ENCODE data around the gene SMIM1. TPM values are rescaled to one million over a fixed set of nuclear protein-coding genes. Genes with fewer than 3 reads are reported as not detected.
A peak's percentile ranks its signal among the peaks of the same experiment; 100 is the strongest.

Gene SMIM1
- total and polyA plus RNA-seq, 9 of the 15 experiments (the other 6 are each of a cell fraction or from before 2014, with no cell fraction given): 2.3 to 125 (median 24.3) TPM

DNA sequence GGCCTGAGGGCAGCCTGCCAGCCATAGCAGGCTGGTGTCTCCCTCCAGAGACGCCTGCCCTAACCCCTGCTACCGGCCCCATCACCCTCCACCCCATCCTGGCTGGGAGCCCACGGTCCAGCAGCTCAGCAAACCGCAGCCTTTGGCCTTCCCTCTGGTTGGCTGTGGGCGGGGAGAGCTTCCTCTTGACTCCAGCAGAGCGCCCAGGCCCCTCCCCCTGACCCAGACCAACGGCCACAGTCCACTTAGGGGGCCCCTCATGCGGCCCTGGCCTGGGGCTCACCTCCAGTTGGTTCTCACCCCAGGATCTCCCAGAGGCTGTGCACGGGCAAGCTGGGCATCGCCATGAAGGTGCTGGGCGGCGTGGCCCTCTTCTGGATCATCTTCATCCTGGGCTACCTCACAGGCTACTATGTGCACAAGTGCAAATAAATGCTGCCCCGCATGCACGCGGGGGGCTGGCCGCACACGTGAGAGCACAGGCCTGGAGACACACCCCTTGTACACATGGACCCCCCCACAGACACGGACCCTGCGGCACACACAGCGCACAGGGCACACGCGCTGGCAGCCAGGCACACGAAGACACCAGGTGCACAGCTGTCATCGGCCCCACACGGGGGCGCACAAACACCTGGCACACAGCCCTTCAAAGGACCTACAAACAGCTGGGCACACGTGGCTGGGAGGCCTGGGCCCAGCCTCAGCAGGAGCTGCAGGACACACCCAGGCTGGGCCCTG, 3.1 kb downstream of the SMIM1 start (continued):
- peak; percentile 61; the same call in 1 of the 2 replicates for TF ChIP-seq MTA1 (IDR thresholded peaks at IDR 0.05; ENCODE audit: borderline replicate concordance)
- no peak for TF ChIP-seq ZSCAN32 (CRISPR knock-in tag; IDR thresholded peaks at IDR 0.05)
- peak; percentile 90 for TF ChIP-seq HMGN3 (IDR thresholded peaks at IDR 0.05; ENCODE audit: borderline replicate concordance, extremely low read depth, insufficient read length, low read depth, low read length)
- TF ChIP-seq RBM22 (IDR thresholded peaks at IDR 0.05; ENCODE audit: low read depth, low read length, poor library complexity, severe bottlenecking): peak; percentile 88
- TF ChIP-seq, protein P1, sequence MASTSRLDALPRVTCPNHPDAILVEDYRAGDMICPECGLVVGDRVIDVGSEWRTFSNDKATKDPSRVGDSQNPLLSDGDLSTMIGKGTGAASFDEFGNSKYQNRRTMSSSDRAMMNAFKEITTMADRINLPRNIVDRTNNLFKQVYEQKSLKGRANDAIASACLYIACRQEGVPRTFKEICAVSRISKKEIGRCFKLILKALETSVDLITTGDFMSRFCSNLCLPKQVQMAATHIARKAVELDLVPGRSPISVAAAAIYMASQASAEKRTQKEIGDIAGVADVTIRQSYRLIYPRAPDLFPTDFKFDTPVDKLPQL (IDR thresholded peaks at IDR 0.05; ENCODE audit: extremely low read depth, insufficient read length): no peak
- TF ChIP-seq SIX5 (IDR thresholded peaks at IDR 0.05; ENCODE audit: borderline replicate concordance in 1 of 2, insufficient read depth in 1 of 2, low read depth in 1 of 2, low read length in 2 of 2): no peak
- no peak for TF ChIP-seq HIVEP1 (CRISPR knock-in tag; IDR thresholded peaks at IDR 0.05)
- TF ChIP-seq RNF2 (IDR thresholded peaks at IDR 0.05): peak; percentile 81
- TF ChIP-seq, protein P2, sequence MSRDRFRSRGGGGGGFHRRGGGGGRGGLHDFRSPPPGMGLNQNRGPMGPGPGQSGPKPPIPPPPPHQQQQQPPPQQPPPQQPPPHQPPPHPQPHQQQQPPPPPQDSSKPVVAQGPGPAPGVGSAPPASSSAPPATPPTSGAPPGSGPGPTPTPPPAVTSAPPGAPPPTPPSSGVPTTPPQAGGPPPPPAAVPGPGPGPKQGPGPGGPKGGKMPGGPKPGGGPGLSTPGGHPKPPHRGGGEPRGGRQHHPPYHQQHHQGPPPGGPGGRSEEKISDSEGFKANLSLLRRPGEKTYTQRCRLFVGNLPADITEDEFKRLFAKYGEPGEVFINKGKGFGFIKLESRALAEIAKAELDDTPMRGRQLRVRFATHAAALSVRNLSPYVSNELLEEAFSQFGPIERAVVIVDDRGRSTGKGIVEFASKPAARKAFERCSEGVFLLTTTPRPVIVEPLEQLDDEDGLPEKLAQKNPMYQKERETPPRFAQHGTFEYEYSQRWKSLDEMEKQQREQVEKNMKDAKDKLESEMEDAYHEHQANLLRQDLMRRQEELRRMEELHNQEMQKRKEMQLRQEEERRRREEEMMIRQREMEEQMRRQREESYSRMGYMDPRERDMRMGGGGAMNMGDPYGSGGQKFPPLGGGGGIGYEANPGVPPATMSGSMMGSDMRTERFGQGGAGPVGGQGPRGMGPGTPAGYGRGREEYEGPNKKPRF (IDR thresholded peaks at IDR 0.05; ENCODE audit: low read depth, low read length): no peak
- no peak for TF ChIP-seq NFE2L1 (tag; IDR thresholded peaks at IDR 0.05; ENCODE audit: borderline replicate concordance, low read depth)
- TF ChIP-seq ZNF23 (CRISPR knock-in tag; IDR thresholded peaks at IDR 0.05): no peak
- no peak for TF ChIP-seq TSC22D4 (tag; IDR thresholded peaks at IDR 0.05)
- TF ChIP-seq, protein P3, sequence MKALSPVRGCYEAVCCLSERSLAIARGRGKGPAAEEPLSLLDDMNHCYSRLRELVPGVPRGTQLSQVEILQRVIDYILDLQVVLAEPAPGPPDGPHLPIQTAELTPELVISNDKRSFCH (CRISPR knock-in tag; IDR thresholded peaks at IDR 0.05): no peak
- TF ChIP-seq, protein P3 (tag; IDR thresholded peaks at IDR 0.05): peak; percentile 93
- TF ChIP-seq, protein P4, sequence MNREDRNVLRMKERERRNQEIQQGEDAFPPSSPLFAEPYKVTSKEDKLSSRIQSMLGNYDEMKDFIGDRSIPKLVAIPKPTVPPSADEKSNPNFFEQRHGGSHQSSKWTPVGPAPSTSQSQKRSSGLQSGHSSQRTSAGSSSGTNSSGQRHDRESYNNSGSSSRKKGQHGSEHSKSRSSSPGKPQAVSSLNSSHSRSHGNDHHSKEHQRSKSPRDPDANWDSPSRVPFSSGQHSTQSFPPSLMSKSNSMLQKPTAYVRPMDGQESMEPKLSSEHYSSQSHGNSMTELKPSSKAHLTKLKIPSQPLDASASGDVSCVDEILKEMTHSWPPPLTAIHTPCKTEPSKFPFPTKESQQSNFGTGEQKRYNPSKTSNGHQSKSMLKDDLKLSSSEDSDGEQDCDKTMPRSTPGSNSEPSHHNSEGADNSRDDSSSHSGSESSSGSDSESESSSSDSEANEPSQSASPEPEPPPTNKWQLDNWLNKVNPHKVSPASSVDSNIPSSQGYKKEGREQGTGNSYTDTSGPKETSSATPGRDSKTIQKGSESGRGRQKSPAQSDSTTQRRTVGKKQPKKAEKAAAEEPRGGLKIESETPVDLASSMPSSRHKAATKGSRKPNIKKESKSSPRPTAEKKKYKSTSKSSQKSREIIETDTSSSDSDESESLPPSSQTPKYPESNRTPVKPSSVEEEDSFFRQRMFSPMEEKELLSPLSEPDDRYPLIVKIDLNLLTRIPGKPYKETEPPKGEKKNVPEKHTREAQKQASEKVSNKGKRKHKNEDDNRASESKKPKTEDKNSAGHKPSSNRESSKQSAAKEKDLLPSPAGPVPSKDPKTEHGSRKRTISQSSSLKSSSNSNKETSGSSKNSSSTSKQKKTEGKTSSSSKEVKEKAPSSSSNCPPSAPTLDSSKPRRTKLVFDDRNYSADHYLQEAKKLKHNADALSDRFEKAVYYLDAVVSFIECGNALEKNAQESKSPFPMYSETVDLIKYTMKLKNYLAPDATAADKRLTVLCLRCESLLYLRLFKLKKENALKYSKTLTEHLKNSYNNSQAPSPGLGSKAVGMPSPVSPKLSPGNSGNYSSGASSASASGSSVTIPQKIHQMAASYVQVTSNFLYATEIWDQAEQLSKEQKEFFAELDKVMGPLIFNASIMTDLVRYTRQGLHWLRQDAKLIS (CRISPR knock-in tag; IDR thresholded peaks at IDR 0.05): no peak; the same call in 1 of the 2 replicates
- no peak for TF ChIP-seq KLF10 (CRISPR knock-in tag; IDR thresholded peaks at IDR 0.05)
- TF ChIP-seq SMARCE1 (IDR thresholded peaks at IDR 0.05): no peak; the same call in 1 of the 2 replicates
- TF ChIP-seq MCM5 (IDR thresholded peaks at IDR 0.05; ENCODE audit: low read depth): no peak
